Keratinocyte (primary cell): Measurements from ENCODE around the gene ITPR2.

Source experiments
- EZH2 ChIP-seq: IDR thresholded peaks from one replicate; pipeline ENCODE4 v1.6.1; 2012; ENCODE audit warnings: inconsistent platforms, mild to moderate bottlenecking, low read length, moderate library complexity
- TF ChIP-seq, protein P1 (sequence below), 3 experiments: IDR thresholded peaks in 1 of 3; conservative IDR thresholded peaks in 1 of 3; optimal IDR thresholded peaks in 1 of 3; 2 replicates in 2 of 3; 3 replicates in 1 of 3; pipeline versions ENCODE3 to v1.5.1; 2011; ENCODE audit warnings: low read length in 3 of 3, mild to moderate bottlenecking in 3 of 3, moderate library complexity in 2 of 3, control low read depth in 1 of 3, inconsistent platforms in 1 of 3; ENCODE audit not compliant: insufficient read depth in 2 of 3; ENCODE audit errors: extremely low read depth in 1 of 3

GRCh38 chr12:26327975-26328644 is 504.9 kb downstream of the ITPR2 start:
- TF ChIP-seq, protein P1, sequence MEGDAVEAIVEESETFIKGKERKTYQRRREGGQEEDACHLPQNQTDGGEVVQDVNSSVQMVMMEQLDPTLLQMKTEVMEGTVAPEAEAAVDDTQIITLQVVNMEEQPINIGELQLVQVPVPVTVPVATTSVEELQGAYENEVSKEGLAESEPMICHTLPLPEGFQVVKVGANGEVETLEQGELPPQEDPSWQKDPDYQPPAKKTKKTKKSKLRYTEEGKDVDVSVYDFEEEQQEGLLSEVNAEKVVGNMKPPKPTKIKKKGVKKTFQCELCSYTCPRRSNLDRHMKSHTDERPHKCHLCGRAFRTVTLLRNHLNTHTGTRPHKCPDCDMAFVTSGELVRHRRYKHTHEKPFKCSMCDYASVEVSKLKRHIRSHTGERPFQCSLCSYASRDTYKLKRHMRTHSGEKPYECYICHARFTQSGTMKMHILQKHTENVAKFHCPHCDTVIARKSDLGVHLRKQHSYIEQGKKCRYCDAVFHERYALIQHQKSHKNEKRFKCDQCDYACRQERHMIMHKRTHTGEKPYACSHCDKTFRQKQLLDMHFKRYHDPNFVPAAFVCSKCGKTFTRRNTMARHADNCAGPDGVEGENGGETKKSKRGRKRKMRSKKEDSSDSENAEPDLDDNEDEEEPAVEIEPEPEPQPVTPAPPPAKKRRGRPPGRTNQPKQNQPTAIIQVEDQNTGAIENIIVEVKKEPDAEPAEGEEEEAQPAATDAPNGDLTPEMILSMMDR (optimal IDR thresholded peaks at IDR 0.05 in 1 of 3, IDR thresholded peaks at IDR 0.05 in 1 of 3, conservative IDR thresholded peaks at IDR 0.05 in 1 of 3; ENCODE audit: extremely low read depth in 1 of 3, insufficient read depth in 2 of 3, low read length in 3 of 3) = no peak
- no peak for TF ChIP-seq EZH2
